ENCODE data around the gene RPS5. TPM values are rescaled to one million over a fixed set of nuclear protein-coding genes. Genes with fewer than 3 reads are reported as not detected.
"Not testable (repeated sequence)": the region's sequence is repeated elsewhere in the genome, so short reads cannot be mapped to it uniquely, and the experiment has no call there.

Gene RPS5
- total RNA-seq, 1 donor from 2014 or later, result 2,403 TPM

DNA sequence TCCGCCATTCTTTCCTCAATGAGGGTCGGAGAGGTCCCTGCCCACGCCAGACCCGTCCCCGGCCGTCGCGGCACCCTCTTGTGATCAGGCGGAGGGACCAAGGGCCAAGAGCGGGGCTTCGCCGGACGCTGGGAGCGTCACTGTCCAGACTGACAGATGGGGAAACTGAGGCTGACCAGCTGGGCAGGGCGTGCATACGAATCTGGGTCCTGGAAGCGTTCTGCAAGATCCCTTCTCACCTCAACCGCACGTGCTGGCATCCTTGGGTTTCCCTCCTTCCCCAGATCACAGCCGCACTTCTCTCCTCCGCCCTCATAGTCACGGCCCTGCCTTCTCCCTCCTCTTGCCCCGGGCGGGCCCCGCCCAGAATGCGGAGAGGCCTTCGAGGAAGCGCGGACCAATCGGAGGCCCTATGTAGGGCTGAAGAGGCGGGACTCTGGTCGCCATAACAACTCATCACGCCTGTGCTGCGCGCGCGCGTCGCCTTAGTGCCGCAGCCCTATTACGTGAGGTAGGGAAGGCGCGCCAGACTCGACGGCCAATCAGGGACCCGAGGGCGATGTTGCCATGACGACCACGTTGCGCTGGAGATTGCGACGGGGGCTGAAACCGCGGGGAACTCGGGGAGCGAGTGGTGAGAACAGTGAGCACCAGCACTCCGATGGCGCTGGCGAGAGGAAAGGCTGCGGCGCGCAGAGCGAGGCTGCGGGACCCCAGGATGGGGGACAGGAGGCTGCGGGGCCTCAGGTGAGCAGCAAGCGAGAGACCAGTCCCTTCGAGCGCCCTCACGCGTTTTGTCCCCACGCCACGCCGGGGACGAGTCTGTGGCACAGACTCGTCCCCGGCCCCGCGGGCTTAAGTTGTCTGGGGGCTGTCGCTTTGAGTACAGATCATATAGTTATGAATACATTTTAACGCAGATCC is 14.1 kb downstream of the RPS5 start:
- Histone ChIP-seq H3K4me3 (ENCODE audit: low read depth, low read length) (peak overlapping the region; percentile 85), H3K27me3 (ENCODE audit: control insufficient read depth, insufficient read depth, low read length) (peaks cover 13% of the 10 kb centered on the region), H3K36me3 (ENCODE audit: control insufficient read depth, insufficient read depth, low read length) (no peaks in the 10 kb centered on the region)
- TF ChIP-seq, protein P1, sequence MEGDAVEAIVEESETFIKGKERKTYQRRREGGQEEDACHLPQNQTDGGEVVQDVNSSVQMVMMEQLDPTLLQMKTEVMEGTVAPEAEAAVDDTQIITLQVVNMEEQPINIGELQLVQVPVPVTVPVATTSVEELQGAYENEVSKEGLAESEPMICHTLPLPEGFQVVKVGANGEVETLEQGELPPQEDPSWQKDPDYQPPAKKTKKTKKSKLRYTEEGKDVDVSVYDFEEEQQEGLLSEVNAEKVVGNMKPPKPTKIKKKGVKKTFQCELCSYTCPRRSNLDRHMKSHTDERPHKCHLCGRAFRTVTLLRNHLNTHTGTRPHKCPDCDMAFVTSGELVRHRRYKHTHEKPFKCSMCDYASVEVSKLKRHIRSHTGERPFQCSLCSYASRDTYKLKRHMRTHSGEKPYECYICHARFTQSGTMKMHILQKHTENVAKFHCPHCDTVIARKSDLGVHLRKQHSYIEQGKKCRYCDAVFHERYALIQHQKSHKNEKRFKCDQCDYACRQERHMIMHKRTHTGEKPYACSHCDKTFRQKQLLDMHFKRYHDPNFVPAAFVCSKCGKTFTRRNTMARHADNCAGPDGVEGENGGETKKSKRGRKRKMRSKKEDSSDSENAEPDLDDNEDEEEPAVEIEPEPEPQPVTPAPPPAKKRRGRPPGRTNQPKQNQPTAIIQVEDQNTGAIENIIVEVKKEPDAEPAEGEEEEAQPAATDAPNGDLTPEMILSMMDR (IDR thresholded peaks at IDR 0.05; ENCODE audit: insufficient read depth, low read length, poor library complexity, severe bottlenecking), result peak; percentile 3
- DNase-seq (ENCODE audit: low read depth), result peak; percentile 93

DNA sequence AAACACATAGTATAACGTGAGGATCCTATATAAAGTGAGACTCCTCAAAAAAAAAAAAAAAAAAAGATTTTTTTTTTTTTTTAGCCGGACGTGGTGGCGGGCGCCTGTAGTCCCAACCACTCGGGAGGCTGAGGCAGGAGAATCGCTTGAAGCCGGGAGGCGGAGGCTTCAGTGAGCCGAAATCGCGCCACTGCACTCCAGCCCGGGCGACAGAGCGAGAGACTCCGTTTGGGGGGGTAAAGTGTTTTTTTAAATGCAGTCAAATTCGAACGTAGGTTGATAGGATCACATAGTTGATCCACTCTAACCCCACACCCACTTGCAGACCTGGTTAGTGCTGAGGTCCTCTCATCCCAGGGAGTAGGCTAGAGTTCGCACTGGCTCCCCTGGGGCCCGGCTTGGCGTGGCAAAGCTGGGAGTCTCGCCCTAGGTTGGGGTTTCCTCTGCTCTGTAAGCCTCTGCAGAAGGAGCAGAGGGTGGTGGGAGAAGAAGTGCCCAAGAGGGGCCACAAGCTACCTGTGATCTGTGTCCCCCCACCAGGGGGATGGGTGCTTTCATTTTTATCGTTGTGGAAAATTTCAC is 14.9 kb downstream of the RPS5 start:
- H3K27me3 ChIP-seq (ENCODE audit: control insufficient read depth, insufficient read depth, low read length), result peaks cover 8% of the 10 kb centered on the region
- no peaks in the 10 kb centered on the region for H3K36me3 ChIP-seq (ENCODE audit: control insufficient read depth, insufficient read depth, low read length)
- DNase-seq (ENCODE audit: low read depth), result no peak
- peak overlapping the region; percentile 85 for H3K4me3 ChIP-seq (ENCODE audit: low read depth, low read length)
- TF ChIP-seq, protein P1 (IDR thresholded peaks at IDR 0.05; ENCODE audit: insufficient read depth, low read length, poor library complexity, severe bottlenecking), result no peak

DNA sequence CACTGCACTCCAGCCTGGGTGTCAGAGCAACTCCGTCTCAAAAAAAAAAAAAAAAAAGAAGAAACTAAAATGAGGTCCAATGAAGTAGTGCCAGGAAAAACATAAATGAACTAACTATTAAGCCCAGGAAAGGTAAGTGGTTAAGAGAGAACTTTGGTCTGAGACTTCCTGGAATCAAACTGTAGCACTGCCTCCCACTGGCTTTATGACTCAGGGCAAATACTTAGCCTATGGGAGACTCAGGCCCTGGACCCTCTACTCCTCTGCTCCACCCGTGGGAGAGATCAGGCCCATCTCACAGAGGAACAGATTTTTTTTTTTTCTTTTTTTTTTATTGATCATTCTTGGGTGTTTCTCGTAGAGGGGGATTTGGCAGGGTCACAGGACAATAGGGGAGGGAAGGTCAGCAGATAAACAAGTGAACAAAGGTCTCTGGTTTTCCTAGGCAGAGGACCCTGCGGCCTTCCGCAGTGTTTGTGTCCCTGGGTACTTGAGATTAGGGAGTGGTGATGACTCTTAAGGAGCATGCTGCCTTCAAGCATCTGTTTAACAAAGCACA is 16.9 kb downstream of the RPS5 start:
- not testable (repeated sequence) for H3K27me3 ChIP-seq (ENCODE audit: control insufficient read depth, insufficient read depth, low read length); H3K36me3 ChIP-seq (ENCODE audit: control insufficient read depth, insufficient read depth, low read length); DNase-seq (ENCODE audit: low read depth); H3K4me3 ChIP-seq (ENCODE audit: low read depth, low read length)

DNA sequence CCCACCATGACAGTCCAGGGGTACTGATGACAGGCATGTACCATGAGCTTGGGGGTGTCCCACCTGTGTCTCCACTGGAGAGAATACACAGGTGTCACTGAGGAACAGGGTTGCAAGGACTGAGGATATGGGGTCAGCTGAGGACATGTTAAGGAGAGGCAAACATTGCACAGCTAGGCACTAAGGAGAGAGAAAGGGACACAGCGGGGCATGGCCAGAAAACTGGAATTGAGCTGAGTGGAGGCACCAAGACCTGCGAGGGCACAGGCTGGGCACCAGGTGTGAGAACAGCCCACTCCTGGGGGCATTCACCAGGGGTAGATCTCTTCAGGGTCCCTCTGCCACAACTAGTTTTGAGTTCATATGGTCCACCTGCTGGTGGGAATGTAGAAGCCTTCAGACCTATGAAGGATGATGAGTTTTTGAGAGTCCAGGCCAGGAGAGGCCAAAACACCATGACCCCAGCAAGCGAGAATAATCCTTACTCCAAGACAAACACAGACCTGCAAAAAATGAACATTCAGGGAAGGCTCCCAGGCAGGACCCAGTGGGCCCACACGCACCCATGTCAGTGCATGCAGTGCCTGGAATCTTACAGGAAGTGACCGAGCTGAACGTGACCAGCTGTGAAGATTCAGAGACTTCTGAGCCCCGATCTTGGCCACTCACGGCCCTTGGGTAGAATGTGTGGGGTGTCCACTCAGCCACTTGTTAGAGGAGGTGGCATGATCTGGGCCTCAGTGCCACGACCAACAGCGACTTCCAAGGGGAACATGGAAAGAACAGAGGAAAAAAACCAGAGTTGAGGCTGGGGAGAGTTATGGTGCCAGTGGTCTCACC is 20.0 kb downstream of the RPS5 start:
- no peak for DNase-seq (ENCODE audit: low read depth)
- H3K4me3 ChIP-seq (ENCODE audit: low read depth, low read length), result peak overlapping the region; percentile 86
- no peaks in the 10 kb centered on the region for H3K27me3 ChIP-seq (ENCODE audit: control insufficient read depth, insufficient read depth, low read length)
- no peaks in the 10 kb centered on the region for H3K36me3 ChIP-seq (ENCODE audit: control insufficient read depth, insufficient read depth, low read length)
- TF ChIP-seq, protein P1 (IDR thresholded peaks at IDR 0.05; ENCODE audit: insufficient read depth, low read length, poor library complexity, severe bottlenecking), result peak; percentile 39

DNA sequence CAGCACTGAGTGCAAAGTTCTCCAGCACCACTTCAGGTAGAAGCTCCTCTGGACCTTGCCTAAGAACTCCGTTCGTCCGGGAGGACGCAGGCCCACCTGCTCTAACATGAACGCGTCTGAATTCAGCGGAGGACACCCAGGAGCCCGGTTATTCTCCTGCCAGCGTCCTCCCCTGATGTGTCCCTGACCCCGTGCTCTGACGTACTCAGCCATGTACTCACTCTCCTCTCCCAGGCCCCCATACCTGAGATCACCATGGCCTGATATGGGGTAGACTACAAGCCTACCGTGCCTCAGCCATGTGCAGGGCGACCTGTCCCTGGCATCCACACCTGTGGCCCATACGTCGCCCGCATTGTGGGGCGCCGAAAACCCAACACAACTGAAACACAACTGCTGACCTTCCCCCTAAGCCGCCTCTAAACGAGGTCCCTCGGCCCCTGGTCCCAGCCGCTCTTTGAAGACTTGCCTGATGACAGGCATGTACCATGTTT is 20.6 kb downstream of the RPS5 start:
- H3K36me3 ChIP-seq (ENCODE audit: control insufficient read depth, insufficient read depth, low read length), result no peaks in the 10 kb centered on the region
- TF ChIP-seq, protein P1 (IDR thresholded peaks at IDR 0.05; ENCODE audit: insufficient read depth, low read length, poor library complexity, severe bottlenecking), result no peak
- DNase-seq (ENCODE audit: low read depth), result no peak
- no peaks in the 10 kb centered on the region for H3K27me3 ChIP-seq (ENCODE audit: control insufficient read depth, insufficient read depth, low read length)
- peak overlapping the region; percentile 86 for H3K4me3 ChIP-seq (ENCODE audit: low read depth, low read length)

Measured in kidney epithelial cell (primary cell).